Tibial artery (tissue), 4 donors: Measurements from ENCODE around the gene LRP1B.

Source experiments
- DNase-seq, 2 donors: peaks; one replicate each; pipeline ENCODE4 v3.0.0-alpha.2; 2019
- H3K27ac ChIP-seq, 2 donors: fragments of 200-600 bp; sonication (generic) in 1 of 2; 1 replicate in 1 of 2; 2 replicates in 1 of 2; pipeline ENCODE4 v1.5.1; 2018 to 2019; ENCODE audit warnings: mild to moderate bottlenecking in 1 of 2
- H3K27me3 ChIP-seq, 2 donors: fragments of 200-600 bp; sonication (generic) in 1 of 2; one replicate each; pipeline versions ENCODE4 v1.5.1 to v1.6.0; 2016 to 2019
- H3K36me3 ChIP-seq, 3 donors: fragments of 200-600 bp; sonication (generic) in 2 of 3; one replicate each; pipeline ENCODE4 v1.5.1; 2016 to 2019; ENCODE audit warnings: mild to moderate bottlenecking in 2 of 3
- H3K4me1 ChIP-seq, 4 donors: fragments of 200-600 bp; sonication (generic) in 2 of 4; 1 replicate in 3 of 4; 2 replicates in 1 of 4; pipeline ENCODE4 v1.5.1; 2016 to 2019
- H3K4me3 ChIP-seq, 2 donors: fragments of 200-600 bp; sonication (generic) in 1 of 2; 1 replicate in 1 of 2; 2 replicates in 1 of 2; pipeline ENCODE4 v1.5.1; 2018 to 2019; ENCODE audit warnings: mild to moderate bottlenecking in 2 of 2
- H3K9me3 ChIP-seq, 3 donors: fragments of 200-600 bp; sonication (generic) in 1 of 3; one replicate each; pipeline ENCODE4 v1.5.1; 2016 to 2019
- intact Hi-C: fragments of 100-400 bp; cut with DNase I; formaldehyde crosslinking; loops from one replicate; pipeline ENCODE4 v1.15.0; 2023; ENCODE audit warnings: low total_unique reads
- TF ChIP-seq, protein P1 (sequence below), 2 experiments: fragments of 200-600 bp in 1 of 2; fragments of 450-650 bp in 1 of 2; IDR thresholded peaks; one replicate each; pipeline ENCODE4 v1.5.1; 2017 to 2019; ENCODE audit warnings: antibody characterized with exemption in 2 of 2, mild to moderate bottlenecking in 1 of 2, moderate library complexity in 1 of 2

The LRP1B gene

GRCh38 chr2:141618457-141618856 is 512.4 kb downstream of the LRP1B start:
- H3K36me3 ChIP-seq, result no peaks in the 10 kb centered on the region
- DNase-seq, result no peak
- no peak overlapping the region for H3K27ac ChIP-seq
- H3K4me3 ChIP-seq, result no peak overlapping the region
- no peaks in the 10 kb centered on the region for H3K9me3 ChIP-seq
- TF ChIP-seq, protein P1, sequence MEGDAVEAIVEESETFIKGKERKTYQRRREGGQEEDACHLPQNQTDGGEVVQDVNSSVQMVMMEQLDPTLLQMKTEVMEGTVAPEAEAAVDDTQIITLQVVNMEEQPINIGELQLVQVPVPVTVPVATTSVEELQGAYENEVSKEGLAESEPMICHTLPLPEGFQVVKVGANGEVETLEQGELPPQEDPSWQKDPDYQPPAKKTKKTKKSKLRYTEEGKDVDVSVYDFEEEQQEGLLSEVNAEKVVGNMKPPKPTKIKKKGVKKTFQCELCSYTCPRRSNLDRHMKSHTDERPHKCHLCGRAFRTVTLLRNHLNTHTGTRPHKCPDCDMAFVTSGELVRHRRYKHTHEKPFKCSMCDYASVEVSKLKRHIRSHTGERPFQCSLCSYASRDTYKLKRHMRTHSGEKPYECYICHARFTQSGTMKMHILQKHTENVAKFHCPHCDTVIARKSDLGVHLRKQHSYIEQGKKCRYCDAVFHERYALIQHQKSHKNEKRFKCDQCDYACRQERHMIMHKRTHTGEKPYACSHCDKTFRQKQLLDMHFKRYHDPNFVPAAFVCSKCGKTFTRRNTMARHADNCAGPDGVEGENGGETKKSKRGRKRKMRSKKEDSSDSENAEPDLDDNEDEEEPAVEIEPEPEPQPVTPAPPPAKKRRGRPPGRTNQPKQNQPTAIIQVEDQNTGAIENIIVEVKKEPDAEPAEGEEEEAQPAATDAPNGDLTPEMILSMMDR (IDR thresholded peaks at IDR 0.05), result no peak
- no peaks in the 10 kb centered on the region for H3K4me1 ChIP-seq
- H3K27me3 ChIP-seq, result no peaks in the 10 kb centered on the region
- intact Hi-C loops, result no loop called here

- intact Hi-C loops, result no loop called here
- H3K27me3 ChIP-seq, result no peaks in the 10 kb centered on the region
- no peak overlapping the region for H3K4me3 ChIP-seq
- DNase-seq, result no peak
- no peaks in the 10 kb centered on the region for H3K4me1 ChIP-seq
- H3K36me3 ChIP-seq, result no peaks in the 10 kb centered on the region
- H3K27ac ChIP-seq, result no peak overlapping the region
- TF ChIP-seq, protein P1 (IDR thresholded peaks at IDR 0.05), result no peak
- H3K9me3 ChIP-seq, result no peaks in the 10 kb centered on the region
These were observed 518.8 kb downstream of the LRP1B start for GRCh38 chr2:141611981-141612380.

DNA sequence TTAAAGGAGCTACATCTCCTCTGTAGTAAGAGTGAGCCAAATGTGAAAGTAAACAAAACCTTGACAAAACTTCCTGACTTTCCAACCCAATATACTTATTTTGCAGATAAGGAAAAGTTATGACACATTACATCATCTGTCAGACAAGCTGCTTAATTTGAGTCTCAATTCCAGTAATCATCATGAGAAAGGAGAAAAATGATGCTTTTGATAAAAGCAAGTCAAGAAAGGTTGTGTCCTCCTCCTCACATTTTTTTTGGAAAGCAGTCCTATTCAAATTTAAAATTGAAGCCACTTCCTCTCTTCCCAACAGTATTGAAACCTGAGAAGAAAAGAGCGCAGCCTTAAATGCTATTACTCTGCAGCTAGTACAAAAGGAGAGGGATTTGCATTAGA is 519.6 kb downstream of the LRP1B start:
- Histone ChIP-seq H3K27ac (no peak overlapping the region), H3K36me3 (no peaks in the 10 kb centered on the region), H3K4me3 (no peak overlapping the region), H3K9me3 (no peaks in the 10 kb centered on the region), H3K4me1 (no peaks in the 10 kb centered on the region), H3K27me3 (no peaks in the 10 kb centered on the region)
- TF ChIP-seq, protein P1 (IDR thresholded peaks at IDR 0.05), result no peak
- no peak for DNase-seq
- intact Hi-C loops, result no loop called here

DNA sequence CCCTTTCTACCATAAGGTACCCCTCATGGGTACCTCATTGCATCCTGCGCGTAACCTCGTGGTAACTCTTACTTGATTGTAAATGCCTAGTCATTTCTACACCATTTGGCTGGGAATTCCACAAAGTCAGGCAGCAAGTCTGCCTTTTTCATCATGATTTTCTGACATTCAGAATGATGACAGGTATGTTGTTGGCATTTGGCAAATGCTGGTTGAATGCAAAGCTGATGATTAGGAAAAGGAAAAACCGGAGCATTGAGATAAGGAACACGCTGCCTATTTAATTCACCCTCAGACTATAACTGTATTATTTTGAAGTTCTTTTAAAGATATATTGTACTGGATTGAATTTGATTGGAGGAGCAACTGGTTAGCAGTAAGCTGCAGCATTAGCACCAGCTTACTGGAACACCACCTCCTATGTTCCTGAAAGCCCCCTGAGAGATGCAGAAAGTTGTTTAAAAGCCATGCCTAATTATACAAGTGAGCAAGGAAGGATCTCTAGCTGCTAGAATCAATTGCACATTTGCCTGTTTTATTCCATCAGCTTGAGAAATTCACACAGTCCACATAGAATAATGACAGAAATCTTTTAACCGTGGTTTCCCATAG is 520.1 kb downstream of the LRP1B start:
- H3K9me3 ChIP-seq, result no peaks in the 10 kb centered on the region
- no peaks in the 10 kb centered on the region for H3K27me3 ChIP-seq
- intact Hi-C loops, result no loop called here
- TF ChIP-seq, protein P1 (IDR thresholded peaks at IDR 0.05), result no peak
- no peaks in the 10 kb centered on the region for H3K4me1 ChIP-seq
- no peak overlapping the region for H3K27ac ChIP-seq
- no peak for DNase-seq
- no peak overlapping the region for H3K4me3 ChIP-seq
- H3K36me3 ChIP-seq, result no peaks in the 10 kb centered on the region

GRCh38 chr2:141605163-141605562 is 525.7 kb downstream of the LRP1B start:
- H3K36me3 ChIP-seq, result no peaks in the 10 kb centered on the region
- H3K9me3 ChIP-seq, result no peaks in the 10 kb centered on the region
- no peak overlapping the region for H3K27ac ChIP-seq
- intact Hi-C loops, result no loop called here
- no peaks in the 10 kb centered on the region for H3K27me3 ChIP-seq
- H3K4me1 ChIP-seq, result no peaks in the 10 kb centered on the region
- TF ChIP-seq, protein P1 (IDR thresholded peaks at IDR 0.05), result no peak
- H3K4me3 ChIP-seq, result no peak overlapping the region
- DNase-seq, result no peak
